Measurements from ENCODE around the gene DHRS3.
A peak's percentile ranks its signal among the peaks of the same experiment; 100 is the strongest.

Gene DHRS3

DNA sequence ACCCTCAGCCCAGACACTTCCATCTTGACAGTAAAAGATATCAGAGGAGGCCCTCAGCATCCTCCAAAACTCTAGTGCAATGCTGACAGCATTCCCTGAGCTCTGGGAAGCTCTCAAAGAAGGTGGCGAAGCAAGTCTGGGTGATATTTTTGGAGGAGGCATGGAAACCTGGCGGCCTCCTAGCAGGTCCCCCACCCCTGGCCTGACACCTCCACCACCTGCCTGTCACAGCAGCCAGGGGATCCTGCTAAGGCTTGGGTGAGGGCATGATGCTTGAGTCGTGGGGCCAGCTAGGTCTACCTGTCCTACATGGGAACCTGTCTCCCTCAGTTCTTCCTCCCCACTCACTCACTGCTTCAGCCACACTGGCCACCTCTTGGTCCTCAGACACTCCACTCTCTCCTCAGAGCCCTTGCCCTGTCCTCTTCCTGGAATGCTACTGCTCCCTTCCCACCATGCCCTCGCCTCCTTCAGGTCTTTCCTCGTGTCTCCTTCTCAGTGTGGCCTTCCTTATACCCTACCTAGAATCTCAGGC, 8.5 kb downstream of the DHRS3 start:
- no peak overlapping the region for H3K27ac ChIP-seq
- TF ChIP-seq, protein P1, sequence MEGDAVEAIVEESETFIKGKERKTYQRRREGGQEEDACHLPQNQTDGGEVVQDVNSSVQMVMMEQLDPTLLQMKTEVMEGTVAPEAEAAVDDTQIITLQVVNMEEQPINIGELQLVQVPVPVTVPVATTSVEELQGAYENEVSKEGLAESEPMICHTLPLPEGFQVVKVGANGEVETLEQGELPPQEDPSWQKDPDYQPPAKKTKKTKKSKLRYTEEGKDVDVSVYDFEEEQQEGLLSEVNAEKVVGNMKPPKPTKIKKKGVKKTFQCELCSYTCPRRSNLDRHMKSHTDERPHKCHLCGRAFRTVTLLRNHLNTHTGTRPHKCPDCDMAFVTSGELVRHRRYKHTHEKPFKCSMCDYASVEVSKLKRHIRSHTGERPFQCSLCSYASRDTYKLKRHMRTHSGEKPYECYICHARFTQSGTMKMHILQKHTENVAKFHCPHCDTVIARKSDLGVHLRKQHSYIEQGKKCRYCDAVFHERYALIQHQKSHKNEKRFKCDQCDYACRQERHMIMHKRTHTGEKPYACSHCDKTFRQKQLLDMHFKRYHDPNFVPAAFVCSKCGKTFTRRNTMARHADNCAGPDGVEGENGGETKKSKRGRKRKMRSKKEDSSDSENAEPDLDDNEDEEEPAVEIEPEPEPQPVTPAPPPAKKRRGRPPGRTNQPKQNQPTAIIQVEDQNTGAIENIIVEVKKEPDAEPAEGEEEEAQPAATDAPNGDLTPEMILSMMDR (IDR thresholded peaks at IDR 0.05) = no peak

DNA sequence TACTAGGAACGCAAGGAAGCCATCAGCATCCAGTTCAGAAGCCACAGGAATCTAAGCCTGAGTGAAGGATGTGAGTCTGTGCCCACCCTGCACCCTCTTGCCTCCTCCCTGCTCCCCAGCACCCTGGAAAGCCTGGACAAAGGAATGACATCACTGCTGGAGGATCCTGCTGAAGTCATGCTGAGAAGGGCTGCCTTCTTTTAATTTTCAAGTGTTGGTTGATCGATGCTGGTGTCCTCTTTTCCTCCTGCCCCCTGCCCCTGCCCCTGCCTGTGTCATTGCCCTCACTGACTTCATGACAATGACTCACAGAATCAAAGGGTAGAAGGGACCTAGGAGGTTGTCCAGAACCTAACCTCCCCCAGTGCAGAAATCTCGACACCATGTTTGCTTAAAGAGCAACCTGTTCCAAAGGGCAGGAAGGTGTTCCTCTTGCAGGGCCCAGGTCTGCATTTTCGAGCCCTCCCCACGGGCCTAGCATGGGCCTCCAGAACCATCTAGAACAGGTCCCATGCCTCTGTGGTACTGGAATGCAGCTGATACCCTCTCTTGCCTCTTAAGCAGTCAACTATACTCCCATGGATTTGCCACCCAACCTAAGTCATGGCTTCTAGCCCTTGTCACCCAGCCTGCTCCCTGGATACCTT, 9.6 kb downstream of the DHRS3 start:
- H3K27ac ChIP-seq = no peak overlapping the region
- TF ChIP-seq, protein P1 (IDR thresholded peaks at IDR 0.05) = no peak
- no peak overlapping the region for H3K4me3 ChIP-seq
- no peak for DNase-seq (ENCODE audit: low spot score)

More for the DNA sequence above, 8.5 kb downstream of the DHRS3 start:
- no peak for DNase-seq (ENCODE audit: low spot score)
- no peak overlapping the region for H3K4me3 ChIP-seq

DNA sequence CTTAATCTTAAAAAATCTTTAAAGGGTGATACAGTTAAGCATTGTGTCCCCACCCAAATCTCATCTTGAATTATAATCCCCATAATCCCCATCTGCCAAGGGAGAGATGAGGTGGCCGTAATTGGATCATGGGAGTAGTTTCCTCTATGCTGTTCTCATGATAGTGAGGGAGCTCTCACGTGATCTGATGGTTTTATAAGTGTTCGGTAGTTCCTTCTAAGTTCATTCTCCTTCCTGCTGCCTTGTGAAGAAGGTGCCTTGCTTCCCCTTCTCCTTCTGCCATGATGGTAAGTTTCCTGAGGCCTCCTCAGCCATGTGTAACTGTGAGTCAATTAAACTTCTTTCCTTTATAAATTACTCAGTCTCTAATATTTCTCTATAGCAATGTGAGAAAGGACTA, 10.7 kb downstream of the DHRS3 start:
- TF ChIP-seq, protein P1 (IDR thresholded peaks at IDR 0.05) = no peak
- Histone ChIP-seq H3K27ac (no peak overlapping the region), H3K4me3 (no peak overlapping the region)
- no peak for DNase-seq (ENCODE audit: low spot score)

DNA sequence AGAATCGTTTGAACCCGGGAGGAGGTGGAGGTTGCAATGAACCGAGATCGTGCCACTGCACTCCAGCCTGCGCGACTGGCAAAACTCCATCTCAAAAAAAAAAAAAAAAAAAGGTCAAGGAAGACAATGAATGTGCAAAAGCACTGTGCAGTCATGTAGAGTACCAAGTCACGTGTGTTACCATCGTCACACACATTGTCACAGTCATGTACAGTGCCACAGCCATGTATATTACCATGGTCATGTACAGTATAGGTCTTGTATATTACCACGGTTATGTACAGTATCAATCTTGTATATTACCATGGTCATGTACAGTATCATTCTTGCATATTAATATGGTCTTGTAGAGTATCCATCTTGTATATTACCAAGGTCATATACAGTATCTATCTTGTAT, 13.0 kb downstream of the DHRS3 start:
- TF ChIP-seq, protein P1 (IDR thresholded peaks at IDR 0.05) = no peak
- DNase-seq (ENCODE audit: low spot score) = no peak
- H3K4me3 ChIP-seq = no peak overlapping the region
- H3K27ac ChIP-seq = no peak overlapping the region

DNA sequence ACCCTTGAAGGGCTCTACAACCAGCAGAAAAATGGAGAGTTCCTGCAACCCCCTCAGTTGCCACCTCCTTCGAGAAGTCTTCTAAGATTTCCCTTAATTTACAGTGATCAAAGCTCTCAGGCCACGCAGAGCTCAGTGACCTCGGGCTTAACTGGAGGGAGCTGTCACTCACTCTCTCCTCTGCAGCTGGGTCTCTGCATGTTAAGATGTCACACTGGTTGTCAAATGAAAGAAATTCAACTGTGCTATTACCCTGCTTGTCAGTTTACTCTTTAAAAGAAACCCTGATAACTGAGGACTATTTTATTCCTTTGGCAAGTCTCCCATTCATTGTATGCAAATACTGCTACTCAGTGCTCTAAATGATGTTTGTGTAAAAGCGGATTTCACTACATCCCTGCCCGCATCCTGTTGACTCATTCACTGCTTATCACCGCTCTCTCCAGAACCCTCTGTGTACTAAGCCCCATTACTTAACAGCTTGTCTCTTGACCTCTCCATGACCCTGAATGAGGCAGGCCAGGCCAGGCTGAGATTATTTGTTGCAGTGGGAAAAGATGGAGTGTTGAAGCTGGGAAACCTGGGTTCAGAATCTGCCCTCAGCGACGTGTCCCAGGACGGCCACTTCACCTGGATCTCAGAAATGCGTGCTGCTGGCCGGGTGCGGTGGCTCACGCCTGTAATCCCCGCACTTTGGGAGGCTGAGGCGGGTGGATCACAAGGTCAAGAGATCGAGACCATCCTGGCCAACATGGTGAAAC, 13.7 kb downstream of the DHRS3 start:
- no peak for DNase-seq (ENCODE audit: low spot score)
- Histone ChIP-seq H3K4me3 (no peak overlapping the region), H3K27ac (peak overlapping the region; percentile 57 to 66)
- TF ChIP-seq, protein P1 (IDR thresholded peaks at IDR 0.05) = no peak

DNA sequence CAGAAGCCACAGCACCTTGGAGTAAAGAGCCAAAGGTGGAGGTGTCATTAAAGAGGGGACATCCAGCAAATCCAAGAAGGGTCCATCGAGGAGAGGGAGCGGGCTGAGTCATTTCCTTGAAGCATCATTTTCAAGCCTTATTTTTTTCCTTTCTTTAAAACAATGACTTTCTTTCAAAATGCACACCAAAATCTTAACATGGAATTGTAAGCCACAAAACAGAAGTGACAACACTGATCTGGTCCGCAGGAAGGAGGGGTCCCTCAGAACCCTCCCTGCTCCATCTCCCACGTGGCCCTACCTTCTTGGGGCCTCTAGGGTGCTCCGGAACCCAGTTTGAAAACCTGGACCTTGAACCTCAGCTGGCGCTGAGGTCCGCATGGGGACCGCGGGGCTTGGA, 14.8 kb downstream of the DHRS3 start:
- peak overlapping the region; percentile 57 to 66 for H3K27ac ChIP-seq
- no peak overlapping the region for H3K4me3 ChIP-seq
- TF ChIP-seq, protein P1 (IDR thresholded peaks at IDR 0.05) = no peak
- DNase-seq (ENCODE audit: low spot score) = no peak

All from coronary artery (tissue), 2 donors.